ENCODE measurements around the gene ANKRD17.

DNA sequence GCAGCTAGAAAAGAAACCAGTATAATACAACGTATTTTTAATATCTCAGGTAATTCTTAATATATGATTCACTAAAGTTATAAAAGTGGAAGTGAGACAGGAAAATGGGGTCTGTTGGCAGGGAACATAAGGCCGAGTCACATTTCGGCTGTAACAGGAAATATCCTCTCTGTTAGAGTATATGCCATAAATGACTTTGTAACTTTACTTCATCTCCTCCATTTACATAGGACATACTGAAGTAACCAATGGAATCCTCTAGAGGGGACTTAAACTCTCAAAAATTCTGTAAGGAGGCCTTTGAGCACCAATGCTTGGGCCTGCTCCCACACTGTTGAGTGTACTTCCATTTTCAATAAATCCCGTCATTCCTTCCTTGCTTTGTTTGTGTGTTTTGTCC, 71.3 kb downstream of the ANKRD17 start:
- no peak for TF ChIP-seq CTCF (IDR thresholded peaks at IDR 0.05; ENCODE audit: low read length)
- TF ChIP-seq EZH2 (IDR thresholded peaks at IDR 0.05; ENCODE audit: borderline replicate concordance, low read length): no peak

Data from OCI-LY1 (cell line).